SK-N-SH (cell line): Measurements from ENCODE around the gene VIPR2. TPM values are rescaled to one million over a fixed set of nuclear protein-coding genes. Genes with fewer than 3 reads are reported as not detected.

Source experiments
- CTCF ChIA-PET: fragments of 300-600, 350-600 bp; formaldehyde crosslinking; extraction: SDS; loops from one replicate; lab custom pipeline; 2021; lab: Yijun Ruan, JAX
- POLR2A ChIA-PET: fragments of 350-600 bp; sonication (Branson Sonifier 250); formaldehyde crosslinking; extraction: SDS; loops from one replicate; lab custom pipeline; 2020; ENCODE audit warnings: antibody characterized with exemption, inconsistent platforms; lab: Yijun Ruan, JAX
- DNase-seq: peaks from one replicate; pipeline ENCODE4 v3.0.0; 2012
- H2AFZ ChIP-seq: fragments of 200-600 bp; sonication (generic); 2 replicates; pipeline ENCODE4 v1.8.1; 2016; ENCODE audit warnings: antibody characterized with exemption, mild to moderate bottlenecking, low read depth
- H3F3A ChIP-seq: fragments of 200-600 bp; sonication (generic); replicated peaks from 2 replicates; pipeline ENCODE3; 2016; ENCODE audit warnings: antibody characterized with exemption, mild to moderate bottlenecking; ENCODE audit not compliant: insufficient read depth
- H3K27ac ChIP-seq, 2 experiments: fragments of 200-500 bp in 1 of 2; fragments of 200-600 bp in 1 of 2; sonication (Bioruptor generic) in 1 of 2; sonication (generic), shearing (Covaris generic) in 1 of 2; 2 replicates each; pipeline versions ENCODE4 v1.5.1 to v1.6.1; 2014 to 2016; ENCODE audit warnings: low read depth in 2 of 2, inconsistent platforms in 1 of 2, low read length in 1 of 2, mild to moderate bottlenecking in 1 of 2, mixed read lengths in 1 of 2
- H3K27me3 ChIP-seq: fragments of 200-600 bp; sonication (generic), shearing (Covaris generic); 2 replicates; pipeline ENCODE4 v1.6.1; 2016; ENCODE audit warnings: mixed run types; ENCODE audit not compliant: insufficient read depth
- H3K36me3 ChIP-seq, 2 experiments: fragments of 200-500 bp in 1 of 2; fragments of 200-600 bp in 1 of 2; sonication (Bioruptor generic) in 1 of 2; sonication (generic) in 1 of 2; replicated peaks in 1 of 2; 2 replicates each; pipeline versions ENCODE3 to v1.5.1; 2014 to 2016; ENCODE audit warnings: low read length in 1 of 2, mild to moderate bottlenecking in 1 of 2; ENCODE audit not compliant: insufficient read depth in 2 of 2, control insufficient read depth in 1 of 2
- H3K4me1 ChIP-seq, 2 experiments: fragments of 200-500 bp in 1 of 2; fragments of 200-600 bp in 1 of 2; sonication (Bioruptor generic) in 1 of 2; sonication (generic), shearing (Covaris generic) in 1 of 2; 2 replicates each; pipeline versions ENCODE4 v1.5.1 to v1.6.1; 2014 to 2016; ENCODE audit warnings: low read depth in 1 of 2, low read length in 1 of 2, mixed run types in 1 of 2; ENCODE audit not compliant: insufficient read depth in 2 of 2, control insufficient read depth in 1 of 2
- H3K4me2 ChIP-seq: fragments of 200-600 bp; sonication (generic), shearing (Covaris generic); 2 replicates; pipeline ENCODE4 v1.6.1; 2017; ENCODE audit warnings: mixed run types
- H3K4me3 ChIP-seq, 2 experiments: fragments of 200-500 bp in 1 of 2; fragments of 200-600 bp in 1 of 2; sonication (Bioruptor generic) in 1 of 2; sonication (generic), shearing (Covaris generic) in 1 of 2; 2 replicates each; pipeline versions ENCODE4 v1.5.1 to v1.8.1; 2014 to 2016; ENCODE audit warnings: low read depth in 2 of 2, inconsistent platforms in 1 of 2, low read length in 1 of 2, mild to moderate bottlenecking in 1 of 2, mixed read lengths in 1 of 2, moderate library complexity in 1 of 2
- H3K79me2 ChIP-seq: fragments of 200-600 bp; sonication (generic); 2 replicates; pipeline ENCODE4 v1.8.1; 2017; ENCODE audit warnings: mild to moderate bottlenecking; ENCODE audit not compliant: insufficient read depth
- H3K9ac ChIP-seq: fragments of 200-600 bp; sonication (generic); 2 replicates; pipeline ENCODE4 v1.6.1; 2017; ENCODE audit warnings: mixed run types
- H3K9me2 ChIP-seq: fragments of 200-600 bp; sonication (generic); 2 replicates; pipeline ENCODE4 v1.6.1; 2017; ENCODE audit warnings: mixed run types
- H3K9me3 ChIP-seq: fragments of 200-600 bp; sonication (generic); 2 replicates; pipeline ENCODE4 v1.6.1; 2017; ENCODE audit warnings: mixed run types, mild to moderate bottlenecking, moderate library complexity
- H4K20me1 ChIP-seq: fragments of 200-600 bp; sonication (generic); 2 replicates; pipeline ENCODE4 v1.6.1; 2017; ENCODE audit warnings: mild to moderate bottlenecking, mixed run types; ENCODE audit not compliant: insufficient read depth
- FOXJ3 ChIP-seq: sonication (generic); formaldehyde crosslinking; IDR thresholded peaks from 2 replicates; pipeline ENCODE4 v1.5.1; 2020; ENCODE audit warnings: mild to moderate bottlenecking, missing genetic modification reagents
- FOXM1 ChIP-seq: IDR thresholded peaks from 2 replicates; pipeline ENCODE4 v1.4.0; 2012; ENCODE audit warnings: low read depth, mild to moderate bottlenecking
- MEF2A ChIP-seq: IDR thresholded peaks from 2 replicates; pipeline ENCODE4 v1.4.0; 2012; ENCODE audit warnings: low read depth, borderline replicate concordance
- NFIC ChIP-seq: IDR thresholded peaks from 2 replicates; pipeline ENCODE4 v1.4.0; 2012; ENCODE audit warnings: borderline replicate concordance
- RCOR1 ChIP-seq: fragments of 150-350 bp; IDR thresholded peaks from 2 replicates; pipeline ENCODE4 v1.6.1; 2017; ENCODE audit warnings: antibody characterized with exemption, low read length
- SMC3 ChIP-seq: IDR thresholded peaks from 2 replicates; pipeline ENCODE4 v1.6.1; 2012; ENCODE audit warnings: low read depth, low read length, improper control_type of control experiment
- TAF1 ChIP-seq: IDR thresholded peaks from 2 replicates; pipeline ENCODE4 v1.6.1; 2012; ENCODE audit warnings: low read depth, mild to moderate bottlenecking, low read length, moderate library complexity, borderline replicate concordance
- TEAD4 ChIP-seq: IDR thresholded peaks from 2 replicates; pipeline ENCODE4 v1.4.0; 2012; ENCODE audit warnings: mild to moderate bottlenecking, borderline replicate concordance; ENCODE audit not compliant: insufficient read depth
- YY1 ChIP-seq: IDR thresholded peaks from 2 replicates; pipeline ENCODE4 v1.4.0; 2012; ENCODE audit warnings: low read depth, mild to moderate bottlenecking
- WGBS: methylation state at CpG from one replicate; pipeline ENCODE4 v1.1.6; 2017; ENCODE audit warnings: low lambda C conversion rate; 5-methylcytosine and 5-hydroxymethylcytosine counted together
- polyA plus RNA-seq, 3 experiments: library from polyadenylated mRNA; depleted of rRNA; stranded (reverse); fragments of >200 nt; gene quantifications; 2 replicates each; pipeline ENCODE4 v1.2.3, GENCODE V29; 2012
- TF ChIP-seq, protein P1 (sequence below): IDR thresholded peaks from 2 replicates; pipeline ENCODE4 v1.6.1; 2012; ENCODE audit warnings: mild to moderate bottlenecking, low read depth, low read length, moderate library complexity
- TF ChIP-seq, protein P2 (sequence below): fragments of 150-350 bp; IDR thresholded peaks from 2 replicates; pipeline ENCODE4 v1.6.1; 2016; ENCODE audit warnings: mild to moderate bottlenecking, low read depth, low read length
- TF ChIP-seq, protein P3 (sequence below): fragments of 150-350 bp; IDR thresholded peaks from 2 replicates; pipeline ENCODE4 v1.6.1; 2017; ENCODE audit warnings: antibody characterized with exemption, low read length, low read depth, borderline replicate concordance
- TF ChIP-seq, protein P4 (sequence below): IDR thresholded peaks from 2 replicates; pipeline ENCODE4 v1.4.0; 2012; ENCODE audit warnings: low read depth
- TF ChIP-seq, protein P5 (sequence below): IDR thresholded peaks from 2 replicates; pipeline ENCODE4 v1.4.0; 2012; ENCODE audit warnings: low read depth, borderline replicate concordance

The VIPR2 gene
- polyA plus RNA-seq, 1 of the 3 experiments (the other 2 are of a cell fraction), result not detected

DNA sequence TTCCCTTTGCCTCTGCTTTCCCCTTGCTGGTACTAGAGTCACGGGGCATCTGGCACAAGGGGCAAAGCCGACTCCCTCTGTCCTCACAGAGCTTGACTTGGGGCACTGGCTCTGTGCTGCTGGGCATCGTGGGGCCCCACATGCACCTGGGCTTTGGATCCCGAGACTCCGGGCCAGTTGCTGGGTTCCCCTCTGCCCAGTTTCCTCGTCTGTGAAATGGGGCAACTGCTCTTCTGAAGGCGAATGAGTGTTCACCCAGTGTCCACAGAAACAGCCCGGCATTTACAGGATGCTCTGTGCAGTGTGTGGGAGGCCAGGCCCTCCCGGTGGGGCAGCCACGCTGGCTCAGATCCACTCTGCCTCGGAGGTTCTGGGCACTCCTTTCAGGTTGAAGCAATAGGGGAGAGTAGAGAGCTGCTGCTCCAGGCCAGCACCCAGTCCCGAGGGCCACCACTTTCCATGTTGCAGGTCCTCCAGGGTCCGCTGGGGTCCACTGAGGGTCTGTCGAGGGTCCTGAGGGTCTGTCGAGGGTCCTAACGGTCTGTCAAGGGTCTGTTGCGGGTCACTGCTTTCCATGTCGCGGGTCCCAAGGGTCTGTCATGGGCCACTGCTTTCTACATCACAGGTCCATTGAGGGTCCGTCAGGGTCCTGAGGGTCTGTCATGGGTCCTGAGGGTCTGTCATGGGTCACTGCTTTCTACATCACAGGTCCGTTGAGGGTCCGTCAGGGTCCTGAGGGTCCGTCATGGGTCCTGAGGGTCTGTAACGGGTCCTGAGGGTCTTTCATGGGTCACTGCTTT is 103.6 kb downstream of the VIPR2 start (continued):
- TF ChIP-seq, protein P1, sequence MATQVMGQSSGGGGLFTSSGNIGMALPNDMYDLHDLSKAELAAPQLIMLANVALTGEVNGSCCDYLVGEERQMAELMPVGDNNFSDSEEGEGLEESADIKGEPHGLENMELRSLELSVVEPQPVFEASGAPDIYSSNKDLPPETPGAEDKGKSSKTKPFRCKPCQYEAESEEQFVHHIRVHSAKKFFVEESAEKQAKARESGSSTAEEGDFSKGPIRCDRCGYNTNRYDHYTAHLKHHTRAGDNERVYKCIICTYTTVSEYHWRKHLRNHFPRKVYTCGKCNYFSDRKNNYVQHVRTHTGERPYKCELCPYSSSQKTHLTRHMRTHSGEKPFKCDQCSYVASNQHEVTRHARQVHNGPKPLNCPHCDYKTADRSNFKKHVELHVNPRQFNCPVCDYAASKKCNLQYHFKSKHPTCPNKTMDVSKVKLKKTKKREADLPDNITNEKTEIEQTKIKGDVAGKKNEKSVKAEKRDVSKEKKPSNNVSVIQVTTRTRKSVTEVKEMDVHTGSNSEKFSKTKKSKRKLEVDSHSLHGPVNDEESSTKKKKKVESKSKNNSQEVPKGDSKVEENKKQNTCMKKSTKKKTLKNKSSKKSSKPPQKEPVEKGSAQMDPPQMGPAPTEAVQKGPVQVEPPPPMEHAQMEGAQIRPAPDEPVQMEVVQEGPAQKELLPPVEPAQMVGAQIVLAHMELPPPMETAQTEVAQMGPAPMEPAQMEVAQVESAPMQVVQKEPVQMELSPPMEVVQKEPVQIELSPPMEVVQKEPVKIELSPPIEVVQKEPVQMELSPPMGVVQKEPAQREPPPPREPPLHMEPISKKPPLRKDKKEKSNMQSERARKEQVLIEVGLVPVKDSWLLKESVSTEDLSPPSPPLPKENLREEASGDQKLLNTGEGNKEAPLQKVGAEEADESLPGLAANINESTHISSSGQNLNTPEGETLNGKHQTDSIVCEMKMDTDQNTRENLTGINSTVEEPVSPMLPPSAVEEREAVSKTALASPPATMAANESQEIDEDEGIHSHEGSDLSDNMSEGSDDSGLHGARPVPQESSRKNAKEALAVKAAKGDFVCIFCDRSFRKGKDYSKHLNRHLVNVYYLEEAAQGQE, result no peak
- TF ChIP-seq, protein P2, sequence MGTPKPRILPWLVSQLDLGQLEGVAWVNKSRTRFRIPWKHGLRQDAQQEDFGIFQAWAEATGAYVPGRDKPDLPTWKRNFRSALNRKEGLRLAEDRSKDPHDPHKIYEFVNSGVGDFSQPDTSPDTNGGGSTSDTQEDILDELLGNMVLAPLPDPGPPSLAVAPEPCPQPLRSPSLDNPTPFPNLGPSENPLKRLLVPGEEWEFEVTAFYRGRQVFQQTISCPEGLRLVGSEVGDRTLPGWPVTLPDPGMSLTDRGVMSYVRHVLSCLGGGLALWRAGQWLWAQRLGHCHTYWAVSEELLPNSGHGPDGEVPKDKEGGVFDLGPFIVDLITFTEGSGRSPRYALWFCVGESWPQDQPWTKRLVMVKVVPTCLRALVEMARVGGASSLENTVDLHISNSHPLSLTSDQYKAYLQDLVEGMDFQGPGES, result no peak
- TF ChIP-seq FOXM1 (no peak), SMC3 (no peak), NFIC (no peak), FOXJ3 (no peak), YY1 (no peak), TAF1 (no peak), MEF2A (no peak)
- TF ChIP-seq, protein P3, sequence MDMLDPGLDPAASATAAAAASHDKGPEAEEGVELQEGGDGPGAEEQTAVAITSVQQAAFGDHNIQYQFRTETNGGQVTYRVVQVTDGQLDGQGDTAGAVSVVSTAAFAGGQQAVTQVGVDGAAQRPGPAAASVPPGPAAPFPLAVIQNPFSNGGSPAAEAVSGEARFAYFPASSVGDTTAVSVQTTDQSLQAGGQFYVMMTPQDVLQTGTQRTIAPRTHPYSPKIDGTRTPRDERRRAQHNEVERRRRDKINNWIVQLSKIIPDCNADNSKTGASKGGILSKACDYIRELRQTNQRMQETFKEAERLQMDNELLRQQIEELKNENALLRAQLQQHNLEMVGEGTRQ, result no peak
- TF ChIP-seq, protein P4, sequence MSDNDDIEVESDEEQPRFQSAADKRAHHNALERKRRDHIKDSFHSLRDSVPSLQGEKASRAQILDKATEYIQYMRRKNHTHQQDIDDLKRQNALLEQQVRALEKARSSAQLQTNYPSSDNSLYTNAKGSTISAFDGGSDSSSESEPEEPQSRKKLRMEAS, result no peak
- TF ChIP-seq, protein P5, sequence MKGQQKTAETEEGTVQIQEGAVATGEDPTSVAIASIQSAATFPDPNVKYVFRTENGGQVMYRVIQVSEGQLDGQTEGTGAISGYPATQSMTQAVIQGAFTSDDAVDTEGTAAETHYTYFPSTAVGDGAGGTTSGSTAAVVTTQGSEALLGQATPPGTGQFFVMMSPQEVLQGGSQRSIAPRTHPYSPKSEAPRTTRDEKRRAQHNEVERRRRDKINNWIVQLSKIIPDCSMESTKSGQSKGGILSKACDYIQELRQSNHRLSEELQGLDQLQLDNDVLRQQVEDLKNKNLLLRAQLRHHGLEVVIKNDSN, result no peak

DNA sequence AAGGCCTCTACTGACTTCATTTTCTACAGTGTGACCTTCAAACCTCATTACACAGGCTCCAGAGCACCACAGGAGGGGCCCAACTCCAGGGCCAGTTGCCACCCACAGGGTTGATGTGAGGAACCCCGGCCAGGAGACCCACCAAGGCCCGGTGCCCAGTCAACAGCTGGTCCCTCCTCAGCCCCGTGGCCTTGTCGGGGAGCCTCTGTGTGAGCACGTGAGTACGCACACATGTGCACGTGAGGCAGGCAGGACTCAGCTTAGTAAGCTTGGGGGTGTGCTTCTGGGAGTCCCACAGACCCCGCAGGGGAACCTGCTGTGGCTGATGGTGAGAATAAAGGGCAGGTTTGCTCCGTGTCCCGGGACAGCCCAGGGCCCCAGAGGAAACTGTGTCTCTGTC is 104.5 kb downstream of the VIPR2 start:
- 45% methylated on average over 4 of the region's 10 CpGs for WGBS

More for the DNA sequence above, 104.5 kb downstream of the VIPR2 start:
- H3K9ac ChIP-seq, result no peak overlapping the region
- H3K9me3 ChIP-seq, result no peaks in the 10 kb centered on the region
- no peaks in the 10 kb centered on the region for H3K9me2 ChIP-seq
- no peaks in the 10 kb centered on the region for H3F3A ChIP-seq
- CTCF ChIA-PET, result interaction anchor here (1.0 kb wide), 1 partner anchor 361 kb away, joined by 4 read pairs; no protein-coding TSS in a partner anchor
- H4K20me1 ChIP-seq, result no peaks in the 10 kb centered on the region
- H3K4me1 ChIP-seq, result no peaks in the 10 kb centered on the region
- H3K27ac ChIP-seq, result no peak overlapping the region
- H3K4me3 ChIP-seq, result no peak overlapping the region
- no peak overlapping the region for H3K4me2 ChIP-seq
- H3K79me2 ChIP-seq, result no peaks in the 10 kb centered on the region
- H2AFZ ChIP-seq, result no peak overlapping the region
- no peaks in the 10 kb centered on the region for H3K27me3 ChIP-seq
- no peaks in the 10 kb centered on the region for H3K36me3 ChIP-seq
- POLR2A ChIA-PET, result no interaction called here
- TF ChIP-seq NFIC (no peak), TEAD4 (no peak), FOXJ3 (no peak), RCOR1 (no peak)
- TF ChIP-seq, protein P4, result no peak
- DNase-seq, result no peak
